DMS153 treated with DMSO at 0.1 percent for 48 hours (cell line): Measurements from ENCODE around the gene STAT1.

Source experiments
- DNase-seq: peaks from one replicate; lab custom pipeline; 2025; ENCODE audit not compliant: unreplicated experiment; lab: John Stamatoyannopoulos, UW

The STAT1 gene

GRCh38 chr2:190927301-190927700 is 86.7 kb downstream of the STAT1 start:
- DNase-seq, result no peak

GRCh38 chr2:190922376-190922775 is 91.6 kb downstream of the STAT1 start:
- DNase-seq, result no peak

- DNase-seq, result no peak
These were observed 93.9 kb downstream of the STAT1 start for GRCh38 chr2:190920085-190920484.
